ENCODE data around the gene TBC1D8.

- TF ChIP-seq CTCF (IDR thresholded peaks at IDR 0.05) (no peak), POLR2A (IDR thresholded peaks at IDR 0.05) (no peak)
Observed at GRCh38 chr2:101190747-101191516, 39.8 kb upstream of the TBC1D8 start.
